ENCODE measurements around the gene KMT2D.

DNA sequence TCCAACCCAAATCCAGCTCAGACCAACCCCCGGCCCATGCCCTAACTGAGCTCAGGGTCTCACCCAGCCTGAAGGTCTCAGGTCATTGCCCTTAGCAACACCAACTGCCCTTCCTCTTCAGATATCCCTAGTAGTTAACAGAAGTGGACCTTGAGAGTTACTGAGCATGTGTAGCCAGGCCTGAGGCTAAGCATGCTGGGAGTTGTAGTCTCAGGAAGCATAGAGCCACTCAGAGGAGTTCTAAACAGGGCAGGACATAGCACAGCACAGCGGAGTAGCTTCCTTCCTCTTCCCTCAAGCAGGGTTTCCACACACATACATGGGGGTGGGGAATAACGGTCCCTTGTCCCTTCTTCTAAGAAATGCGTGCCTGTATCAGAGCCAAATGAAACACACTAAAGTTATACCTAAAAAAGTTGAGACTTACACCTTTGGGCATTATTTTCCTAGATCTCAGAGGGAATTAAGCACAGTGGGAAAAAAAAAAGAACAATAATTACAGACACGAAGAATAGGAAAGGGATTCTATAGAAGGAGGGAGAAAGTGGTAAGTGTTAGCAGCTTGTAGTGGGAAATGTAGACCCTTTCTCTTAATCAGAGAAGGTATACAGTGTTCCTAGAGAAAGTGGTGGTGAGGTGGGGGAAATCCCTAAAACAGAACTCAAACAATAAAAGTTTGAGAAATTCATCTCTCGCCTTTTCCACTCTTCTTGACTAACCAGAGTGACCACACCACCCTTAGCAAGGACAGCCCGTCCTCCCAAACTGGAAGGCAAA lies 4.4 kb downstream of the KMT2D start:
- peak; percentile 74 for TF ChIP-seq POLR2AphosphoS5 (IDR thresholded peaks at IDR 0.05; ENCODE audit: low read depth)
- TF ChIP-seq, protein P1, sequence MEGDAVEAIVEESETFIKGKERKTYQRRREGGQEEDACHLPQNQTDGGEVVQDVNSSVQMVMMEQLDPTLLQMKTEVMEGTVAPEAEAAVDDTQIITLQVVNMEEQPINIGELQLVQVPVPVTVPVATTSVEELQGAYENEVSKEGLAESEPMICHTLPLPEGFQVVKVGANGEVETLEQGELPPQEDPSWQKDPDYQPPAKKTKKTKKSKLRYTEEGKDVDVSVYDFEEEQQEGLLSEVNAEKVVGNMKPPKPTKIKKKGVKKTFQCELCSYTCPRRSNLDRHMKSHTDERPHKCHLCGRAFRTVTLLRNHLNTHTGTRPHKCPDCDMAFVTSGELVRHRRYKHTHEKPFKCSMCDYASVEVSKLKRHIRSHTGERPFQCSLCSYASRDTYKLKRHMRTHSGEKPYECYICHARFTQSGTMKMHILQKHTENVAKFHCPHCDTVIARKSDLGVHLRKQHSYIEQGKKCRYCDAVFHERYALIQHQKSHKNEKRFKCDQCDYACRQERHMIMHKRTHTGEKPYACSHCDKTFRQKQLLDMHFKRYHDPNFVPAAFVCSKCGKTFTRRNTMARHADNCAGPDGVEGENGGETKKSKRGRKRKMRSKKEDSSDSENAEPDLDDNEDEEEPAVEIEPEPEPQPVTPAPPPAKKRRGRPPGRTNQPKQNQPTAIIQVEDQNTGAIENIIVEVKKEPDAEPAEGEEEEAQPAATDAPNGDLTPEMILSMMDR (IDR thresholded peaks at IDR 0.05; ENCODE audit: insufficient read depth, low read length), result no peak
- TF ChIP-seq GABPA (IDR thresholded peaks at IDR 0.05; ENCODE audit: low read depth), result peak; percentile 75
- TF ChIP-seq, protein P2, sequence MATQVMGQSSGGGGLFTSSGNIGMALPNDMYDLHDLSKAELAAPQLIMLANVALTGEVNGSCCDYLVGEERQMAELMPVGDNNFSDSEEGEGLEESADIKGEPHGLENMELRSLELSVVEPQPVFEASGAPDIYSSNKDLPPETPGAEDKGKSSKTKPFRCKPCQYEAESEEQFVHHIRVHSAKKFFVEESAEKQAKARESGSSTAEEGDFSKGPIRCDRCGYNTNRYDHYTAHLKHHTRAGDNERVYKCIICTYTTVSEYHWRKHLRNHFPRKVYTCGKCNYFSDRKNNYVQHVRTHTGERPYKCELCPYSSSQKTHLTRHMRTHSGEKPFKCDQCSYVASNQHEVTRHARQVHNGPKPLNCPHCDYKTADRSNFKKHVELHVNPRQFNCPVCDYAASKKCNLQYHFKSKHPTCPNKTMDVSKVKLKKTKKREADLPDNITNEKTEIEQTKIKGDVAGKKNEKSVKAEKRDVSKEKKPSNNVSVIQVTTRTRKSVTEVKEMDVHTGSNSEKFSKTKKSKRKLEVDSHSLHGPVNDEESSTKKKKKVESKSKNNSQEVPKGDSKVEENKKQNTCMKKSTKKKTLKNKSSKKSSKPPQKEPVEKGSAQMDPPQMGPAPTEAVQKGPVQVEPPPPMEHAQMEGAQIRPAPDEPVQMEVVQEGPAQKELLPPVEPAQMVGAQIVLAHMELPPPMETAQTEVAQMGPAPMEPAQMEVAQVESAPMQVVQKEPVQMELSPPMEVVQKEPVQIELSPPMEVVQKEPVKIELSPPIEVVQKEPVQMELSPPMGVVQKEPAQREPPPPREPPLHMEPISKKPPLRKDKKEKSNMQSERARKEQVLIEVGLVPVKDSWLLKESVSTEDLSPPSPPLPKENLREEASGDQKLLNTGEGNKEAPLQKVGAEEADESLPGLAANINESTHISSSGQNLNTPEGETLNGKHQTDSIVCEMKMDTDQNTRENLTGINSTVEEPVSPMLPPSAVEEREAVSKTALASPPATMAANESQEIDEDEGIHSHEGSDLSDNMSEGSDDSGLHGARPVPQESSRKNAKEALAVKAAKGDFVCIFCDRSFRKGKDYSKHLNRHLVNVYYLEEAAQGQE (IDR thresholded peaks at IDR 0.05; ENCODE audit: insufficient replicate concordance, low read depth), result no peak
- TF ChIP-seq SPI1 (IDR thresholded peaks at IDR 0.05; ENCODE audit: borderline replicate concordance, low read depth), result peak; percentile 65; the same call in 1 of the 2 replicates

Measured in HL-60 (cell line).